ENCODE results near the gene ABHD13.

The ABHD13 gene

DNA sequence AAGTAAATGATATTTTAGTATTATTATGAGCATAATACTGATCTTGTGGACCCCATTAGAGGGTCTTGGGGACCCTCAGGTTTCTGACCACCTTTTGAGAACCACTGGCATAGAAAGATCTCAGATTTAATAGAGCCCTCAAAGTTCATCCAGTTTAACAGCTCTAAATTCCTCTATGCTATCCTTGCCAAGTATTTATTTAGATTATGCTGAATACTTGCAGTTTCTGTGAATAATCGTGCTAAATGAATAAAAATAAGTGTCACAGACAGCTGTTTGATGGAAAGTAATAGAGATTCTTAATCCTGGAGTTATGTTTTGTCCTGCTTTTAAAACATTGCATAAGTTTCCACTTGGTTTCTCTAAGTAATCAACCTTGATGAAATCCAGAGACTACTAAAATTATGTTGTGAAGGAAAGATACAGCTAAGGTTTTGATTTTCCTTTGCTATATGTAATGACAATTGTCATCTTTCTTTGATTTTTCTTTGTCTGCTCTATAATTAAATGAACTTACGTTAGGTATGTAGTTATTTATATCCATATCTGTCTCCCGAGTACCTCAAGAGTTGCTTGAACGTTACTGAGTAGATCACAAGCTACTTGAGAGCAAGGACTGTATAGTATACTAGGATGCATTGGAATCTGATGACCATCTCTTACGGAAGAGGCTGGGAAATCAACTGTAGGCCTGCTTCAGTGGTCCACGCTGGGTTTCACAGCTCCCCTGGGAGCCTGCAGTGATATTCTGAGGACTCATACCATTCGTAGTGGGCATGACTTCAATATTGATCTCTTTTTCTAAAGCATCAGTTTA, 5.7 kb downstream of the ABHD13 start:
- DNase-seq (ENCODE audit: low read depth) = no peak
- TF ChIP-seq, protein P1, sequence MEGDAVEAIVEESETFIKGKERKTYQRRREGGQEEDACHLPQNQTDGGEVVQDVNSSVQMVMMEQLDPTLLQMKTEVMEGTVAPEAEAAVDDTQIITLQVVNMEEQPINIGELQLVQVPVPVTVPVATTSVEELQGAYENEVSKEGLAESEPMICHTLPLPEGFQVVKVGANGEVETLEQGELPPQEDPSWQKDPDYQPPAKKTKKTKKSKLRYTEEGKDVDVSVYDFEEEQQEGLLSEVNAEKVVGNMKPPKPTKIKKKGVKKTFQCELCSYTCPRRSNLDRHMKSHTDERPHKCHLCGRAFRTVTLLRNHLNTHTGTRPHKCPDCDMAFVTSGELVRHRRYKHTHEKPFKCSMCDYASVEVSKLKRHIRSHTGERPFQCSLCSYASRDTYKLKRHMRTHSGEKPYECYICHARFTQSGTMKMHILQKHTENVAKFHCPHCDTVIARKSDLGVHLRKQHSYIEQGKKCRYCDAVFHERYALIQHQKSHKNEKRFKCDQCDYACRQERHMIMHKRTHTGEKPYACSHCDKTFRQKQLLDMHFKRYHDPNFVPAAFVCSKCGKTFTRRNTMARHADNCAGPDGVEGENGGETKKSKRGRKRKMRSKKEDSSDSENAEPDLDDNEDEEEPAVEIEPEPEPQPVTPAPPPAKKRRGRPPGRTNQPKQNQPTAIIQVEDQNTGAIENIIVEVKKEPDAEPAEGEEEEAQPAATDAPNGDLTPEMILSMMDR (IDR thresholded peaks at IDR 0.05; ENCODE audit: insufficient read depth, low read depth, low read length, missing control alignments) = no peak
- no peak overlapping the region for H3K4me3 ChIP-seq (ENCODE audit: low read depth, low read length)

DNA sequence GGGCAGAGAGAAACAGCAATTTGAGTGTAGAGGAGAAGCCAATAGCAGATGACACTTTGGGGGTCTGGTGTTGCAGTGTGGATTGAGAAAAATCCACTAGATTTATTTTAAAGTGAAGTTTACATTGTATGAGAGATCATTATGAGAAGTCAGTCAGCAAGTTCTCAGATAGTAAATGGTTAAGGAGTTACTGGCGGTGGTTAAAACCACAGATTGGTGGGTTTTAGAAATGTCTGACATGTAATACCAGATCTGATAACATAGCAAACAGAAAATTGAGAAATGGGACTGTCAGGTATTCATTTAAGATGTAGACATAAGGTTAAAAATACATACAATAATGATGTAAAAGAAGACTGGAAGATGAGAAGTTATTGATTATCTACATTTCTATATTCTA, 7.2 kb downstream of the ABHD13 start:
- no peak overlapping the region for H3K4me3 ChIP-seq (ENCODE audit: low read depth, low read length)
- DNase-seq (ENCODE audit: low read depth) = peak; percentile 16
- TF ChIP-seq, protein P1 (IDR thresholded peaks at IDR 0.05; ENCODE audit: insufficient read depth, low read depth, low read length, missing control alignments) = no peak

DNA sequence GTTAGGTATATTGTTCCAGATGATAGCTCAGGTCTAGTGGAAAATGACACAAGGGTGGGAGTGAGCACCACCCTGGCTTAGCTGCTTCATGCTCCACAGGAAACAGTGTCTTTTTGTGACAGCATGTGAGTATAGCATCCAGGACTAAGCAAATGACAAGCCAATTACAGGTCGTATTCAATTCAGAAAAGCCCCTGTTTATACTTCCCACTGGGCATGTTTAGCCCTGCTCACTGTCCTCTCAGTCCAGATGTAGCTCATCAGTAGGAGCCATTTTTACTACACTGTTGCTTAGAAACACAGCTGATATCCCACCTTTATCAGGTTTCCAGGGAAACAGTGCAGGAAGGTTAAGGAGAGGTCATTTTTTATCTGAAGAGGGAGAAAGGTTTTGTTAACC, 8.0 kb downstream of the ABHD13 start:
- TF ChIP-seq, protein P1 (IDR thresholded peaks at IDR 0.05; ENCODE audit: insufficient read depth, low read depth, low read length, missing control alignments) = no peak
- DNase-seq (ENCODE audit: low read depth) = peak; percentile 8
- no peak overlapping the region for H3K4me3 ChIP-seq (ENCODE audit: low read depth, low read length)

DNA sequence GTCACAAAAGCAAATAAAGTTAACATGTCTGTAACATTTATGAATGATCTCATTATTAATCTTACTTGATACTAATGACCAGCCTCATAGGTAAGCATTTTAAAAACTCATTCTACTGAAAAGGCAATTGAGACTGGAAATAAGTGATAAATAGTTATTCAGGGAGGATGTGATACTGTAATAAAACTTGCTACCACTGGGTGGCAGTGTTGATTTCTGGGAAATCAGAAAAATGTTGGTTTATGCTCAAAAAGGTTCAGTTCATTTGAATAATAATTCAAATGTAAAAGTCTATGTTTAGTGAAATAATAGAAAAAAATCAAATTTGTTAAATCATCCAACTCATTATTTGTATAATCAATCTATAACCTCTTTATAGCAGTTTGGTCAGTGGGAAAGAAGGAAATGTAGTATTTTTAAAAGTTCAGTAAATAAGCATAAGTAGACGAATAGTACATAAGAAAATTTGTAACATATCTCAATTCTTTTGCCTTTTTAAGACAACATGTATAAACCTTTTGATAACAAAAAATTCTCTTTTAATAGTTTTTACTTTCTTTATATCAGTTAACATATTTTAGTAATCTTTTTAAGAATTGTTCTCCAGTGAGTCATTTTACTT, 9.6 kb downstream of the ABHD13 start:
- no peak overlapping the region for H3K4me3 ChIP-seq (ENCODE audit: low read depth, low read length)
- peak; percentile 48 for DNase-seq (ENCODE audit: low read depth)
- TF ChIP-seq, protein P1 (IDR thresholded peaks at IDR 0.05; ENCODE audit: insufficient read depth, low read depth, low read length, missing control alignments) = peak; percentile 56

DNA sequence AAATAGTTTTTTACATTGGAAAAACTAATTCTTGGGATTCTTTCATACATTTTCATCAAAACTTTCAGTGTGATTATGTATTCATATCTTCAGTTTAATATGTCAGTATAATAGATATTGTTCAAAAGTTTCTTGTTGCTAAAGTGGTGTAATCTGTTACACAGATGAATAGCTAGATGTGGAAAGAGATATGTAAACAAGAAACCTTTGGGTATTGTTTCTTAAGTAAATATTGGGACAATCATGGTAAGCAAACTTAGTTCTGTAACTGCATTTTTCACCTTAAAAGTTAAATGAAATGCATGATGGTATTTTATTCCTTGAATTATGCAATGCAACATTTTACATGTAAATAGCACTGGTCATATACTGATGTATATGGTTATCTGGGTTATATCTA, 12.2 kb downstream of the ABHD13 start:
- TF ChIP-seq, protein P1 (IDR thresholded peaks at IDR 0.05; ENCODE audit: insufficient read depth, low read depth, low read length, missing control alignments) = no peak
- no peak overlapping the region for H3K4me3 ChIP-seq (ENCODE audit: low read depth, low read length)
- DNase-seq (ENCODE audit: low read depth) = no peak

DNA sequence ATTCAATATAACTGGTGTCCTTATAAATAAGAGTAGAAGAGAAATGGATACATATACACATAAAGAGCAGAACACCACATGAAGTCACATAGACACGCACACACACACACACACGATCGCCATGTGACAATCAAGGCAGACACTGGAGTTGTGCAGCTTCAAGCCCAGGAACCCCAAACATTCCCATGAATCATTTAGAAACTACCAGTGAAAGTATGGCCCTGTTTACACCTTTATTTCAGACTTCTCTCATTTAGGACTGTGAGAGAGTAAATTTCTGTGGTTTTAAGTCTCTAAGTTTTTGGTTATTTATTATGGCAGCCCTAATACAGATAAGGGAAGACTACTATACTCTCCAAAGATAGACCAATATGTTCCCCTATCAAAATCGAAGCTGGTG, 31.0 kb downstream of the ABHD13 start:
- H3K4me3 ChIP-seq (ENCODE audit: low read depth, low read length) = no peak overlapping the region
- TF ChIP-seq, protein P1 (IDR thresholded peaks at IDR 0.05; ENCODE audit: insufficient read depth, low read depth, low read length, missing control alignments) = no peak
- DNase-seq (ENCODE audit: low read depth) = peak; percentile 40
